Measurements from ENCODE around the gene GAPDHS. TPM values are rescaled to one million over a fixed set of nuclear protein-coding genes. Genes with fewer than 3 reads are reported as not detected.

GAPDHS gene
- total RNA-seq, 2 donors from 2014 or later: not detected

DNA sequence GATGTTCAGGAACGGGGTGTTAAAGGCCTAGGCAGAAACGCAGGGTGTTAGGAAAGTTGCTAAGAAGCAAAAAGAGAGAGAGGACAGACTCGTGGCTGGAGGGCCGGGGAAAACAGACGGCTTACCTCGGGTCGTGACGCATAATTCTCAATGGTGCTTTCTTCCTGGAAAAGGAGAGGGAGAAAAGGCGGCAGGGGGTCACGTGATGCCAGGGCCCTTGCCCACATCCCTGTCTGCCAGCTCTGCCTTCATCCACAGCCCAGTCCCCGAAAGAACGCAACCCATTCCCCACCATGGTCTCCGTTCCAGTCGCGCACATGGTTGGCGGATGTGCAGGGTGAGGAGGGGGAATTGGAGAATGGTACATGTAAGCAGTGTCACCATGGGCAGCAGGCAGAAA, 44.6 kb upstream of the GAPDHS start:
- H3K36me3 ChIP-seq (replicated peaks in 1 of 2; ENCODE audit: insufficient read depth in 1 of 2, low read depth in 2 of 2): no peaks in the 10 kb centered on the region
- TF ChIP-seq, protein P1, sequence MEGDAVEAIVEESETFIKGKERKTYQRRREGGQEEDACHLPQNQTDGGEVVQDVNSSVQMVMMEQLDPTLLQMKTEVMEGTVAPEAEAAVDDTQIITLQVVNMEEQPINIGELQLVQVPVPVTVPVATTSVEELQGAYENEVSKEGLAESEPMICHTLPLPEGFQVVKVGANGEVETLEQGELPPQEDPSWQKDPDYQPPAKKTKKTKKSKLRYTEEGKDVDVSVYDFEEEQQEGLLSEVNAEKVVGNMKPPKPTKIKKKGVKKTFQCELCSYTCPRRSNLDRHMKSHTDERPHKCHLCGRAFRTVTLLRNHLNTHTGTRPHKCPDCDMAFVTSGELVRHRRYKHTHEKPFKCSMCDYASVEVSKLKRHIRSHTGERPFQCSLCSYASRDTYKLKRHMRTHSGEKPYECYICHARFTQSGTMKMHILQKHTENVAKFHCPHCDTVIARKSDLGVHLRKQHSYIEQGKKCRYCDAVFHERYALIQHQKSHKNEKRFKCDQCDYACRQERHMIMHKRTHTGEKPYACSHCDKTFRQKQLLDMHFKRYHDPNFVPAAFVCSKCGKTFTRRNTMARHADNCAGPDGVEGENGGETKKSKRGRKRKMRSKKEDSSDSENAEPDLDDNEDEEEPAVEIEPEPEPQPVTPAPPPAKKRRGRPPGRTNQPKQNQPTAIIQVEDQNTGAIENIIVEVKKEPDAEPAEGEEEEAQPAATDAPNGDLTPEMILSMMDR (IDR thresholded peaks at IDR 0.05): no peak
- TF ChIP-seq POLR2A (IDR thresholded peaks at IDR 0.05): no peak
- 90 to 94% methylated on average over 16 of the region's 16 CpGs for WGBS, 2 donors
- DNase-seq (no peak), ATAC-seq (no peak)
- H3K4me1 ChIP-seq: peaks cover 17% of the 10 kb centered on the region
- no peak overlapping the region for H3K4me3 ChIP-seq
- intact Hi-C loops (cut with DNase I): no loop called here
- no peak overlapping the region for H3K27ac ChIP-seq
- no peaks in the 10 kb centered on the region for H3K9me3 ChIP-seq
- no peaks in the 10 kb centered on the region for H3K27me3 ChIP-seq

DNA sequence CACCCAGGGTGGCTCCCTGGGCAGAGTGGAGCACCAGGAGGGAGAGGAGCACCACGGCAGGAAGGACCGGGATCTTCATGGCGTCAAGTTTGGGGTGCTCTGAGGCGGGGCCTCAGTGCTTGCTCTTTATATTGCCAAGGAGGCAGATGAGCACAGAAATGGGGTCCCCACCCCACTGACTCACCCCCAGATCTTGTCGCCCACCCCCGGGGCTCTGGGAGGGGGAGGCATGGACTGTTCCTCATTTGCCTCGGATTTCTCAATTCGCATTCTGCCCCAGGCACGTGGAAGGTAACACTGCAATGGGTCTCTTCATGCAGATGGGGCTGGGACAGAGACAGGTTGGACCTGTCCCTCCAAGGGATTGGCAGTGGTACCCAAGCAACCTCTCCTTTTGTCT, 42.9 kb upstream of the GAPDHS start, which contains the start of gene KRTDAP:
Gene KRTDAP, minus strand, starts transcription at position 101 of the 400 bp plus-strand sequence. Its CDS starts 22 bp downstream, at position 79.
- intact Hi-C loops (cut with DNase I): loop anchor here (10.0 kb wide), 1 partner anchor 146 kb away; the partner anchor contains the start of gene FFAR1
- Histone ChIP-seq H3K4me1 (peaks cover 15% of the 10 kb centered on the region), H3K27ac (no peak within 1 kb of the TSS), H3K27me3 (no peaks in the 10 kb centered on the region), H3K4me3 (no peak within 1 kb of the TSS), H3K9me3 (no peaks in the 10 kb centered on the region), H3K36me3 (replicated peaks in 1 of 2; ENCODE audit: insufficient read depth in 1 of 2, low read depth in 2 of 2) (no peaks in the 10 kb centered on the region)
- no peak for ATAC-seq
- 77 to 79% methylated on average over 9 of the region's 9 CpGs for WGBS, 2 donors
- TF ChIP-seq POLR2A (IDR thresholded peaks at IDR 0.05): no peak
- TF ChIP-seq, protein P1 (IDR thresholded peaks at IDR 0.05): no peak
- no peak for DNase-seq

DNA sequence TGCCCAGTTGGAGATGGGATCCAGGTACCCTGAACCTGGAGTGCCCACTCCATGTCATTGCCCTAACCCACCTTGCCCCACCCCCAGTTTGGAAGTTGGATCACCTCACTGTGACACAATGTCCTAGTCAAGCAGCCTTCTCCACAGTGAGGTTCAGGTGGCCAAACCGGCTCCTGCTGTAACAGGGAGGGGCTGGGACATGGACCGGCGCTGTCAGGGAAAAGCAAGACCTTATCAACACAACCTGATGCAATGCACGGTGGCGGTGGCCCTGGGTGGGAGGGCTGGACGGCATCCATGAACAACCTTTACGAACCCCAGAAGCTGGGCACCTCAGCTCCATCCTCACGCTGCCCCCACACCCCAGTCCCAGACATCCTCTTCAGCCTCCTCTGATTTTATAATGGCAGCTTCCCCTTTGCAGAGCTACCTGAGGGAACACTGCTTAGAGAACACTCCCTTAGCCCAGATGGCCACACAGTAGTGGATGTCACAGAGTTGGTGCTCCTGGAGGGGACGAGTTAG, 41.4 kb upstream of the GAPDHS start:
- 57 to 77% methylated on average over 9 of the region's 9 CpGs for WGBS, 2 donors
- no peak for DNase-seq
- H3K27ac ChIP-seq: no peak overlapping the region

DNA sequence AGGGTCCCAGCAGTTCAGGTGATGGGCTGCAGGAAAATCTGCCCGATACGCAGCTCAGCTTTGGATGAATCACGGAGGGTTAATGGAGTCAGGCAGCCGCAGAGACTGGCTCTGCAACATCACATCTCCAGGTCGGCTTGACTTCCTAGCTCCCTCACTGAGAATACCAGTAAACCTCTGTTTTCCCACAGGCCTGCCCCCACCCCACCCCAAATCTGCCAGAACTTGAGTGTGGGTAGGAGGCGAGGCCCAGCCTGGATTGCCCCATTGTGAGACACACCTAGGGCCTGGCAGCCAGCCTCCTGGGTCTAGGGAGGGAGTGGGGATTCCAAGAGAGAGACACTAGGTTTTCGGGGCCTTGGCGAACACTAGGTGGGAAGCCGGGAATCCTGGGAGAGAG, 39.3 kb upstream of the GAPDHS start:
- H3K27me3 ChIP-seq: no peaks in the 10 kb centered on the region
- peaks cover 7% of the 10 kb centered on the region for H3K4me1 ChIP-seq
- intact Hi-C loops (cut with DNase I): loop anchor here (10.0 kb wide), 1 partner anchor 149 kb away; the partner anchor contains the start of gene FFAR1
- no peak overlapping the region for H3K27ac ChIP-seq
- H3K9me3 ChIP-seq: no peaks in the 10 kb centered on the region
- DNase-seq: no peak
- WGBS, 2 donors: 79 to 86% methylated on average over 7 to 9 of the region's 9 CpGs
- H3K4me3 ChIP-seq: no peak overlapping the region
- ATAC-seq: no peak
- peaks cover 0 to 3% of the 10 kb centered on the region in 2 donors for H3K36me3 ChIP-seq (replicated peaks in 1 of 2; ENCODE audit: insufficient read depth in 1 of 2, low read depth in 2 of 2)
- TF ChIP-seq, protein P1 (IDR thresholded peaks at IDR 0.05): no peak
- no peak for TF ChIP-seq POLR2A (IDR thresholded peaks at IDR 0.05)

More for the DNA sequence above, 41.4 kb upstream of the GAPDHS start:
- no peaks in the 10 kb centered on the region for H3K36me3 ChIP-seq (replicated peaks in 1 of 2; ENCODE audit: insufficient read depth in 1 of 2, low read depth in 2 of 2)
- H3K4me3 ChIP-seq: no peak overlapping the region
- TF ChIP-seq, protein P1 (IDR thresholded peaks at IDR 0.05): no peak
- TF ChIP-seq POLR2A (IDR thresholded peaks at IDR 0.05): no peak
- no peak for ATAC-seq
- H3K4me1 ChIP-seq: peaks cover 7% of the 10 kb centered on the region
- H3K27me3 ChIP-seq: no peaks in the 10 kb centered on the region
- intact Hi-C loops (cut with DNase I): loop anchor here (10.0 kb wide), 1 partner anchor 147 kb away; the partner anchor contains the start of gene FFAR1
- no peaks in the 10 kb centered on the region for H3K9me3 ChIP-seq

All from body of pancreas (tissue), 4 donors.